Prostate gland (tissue), 2 donors: ENCODE measurements around the gene MLPH.

ENCODE experiments used
- CTCF ChIP-seq, 4 experiments: fragments of 200-600 bp in 2 of 4; fragments of 450-650 bp in 2 of 4; sonication (generic) in 2 of 4; IDR thresholded peaks; 1 replicate in 3 of 4; 2 replicates in 1 of 4; pipeline ENCODE4 v1.5.1; 2016 to 2019; ENCODE audit warnings: antibody characterized with exemption in 4 of 4, mild to moderate bottlenecking in 2 of 4, moderate library complexity in 2 of 4
- POLR2A ChIP-seq: fragments of 450-650 bp; IDR thresholded peaks from one replicate; pipeline ENCODE4 v1.6.1; 2016; ENCODE audit warnings: antibody characterized with exemption, mild to moderate bottlenecking

- TF ChIP-seq POLR2A = no peak
- no peak for TF ChIP-seq CTCF (IDR thresholded peaks at IDR 0.05)
Measured at GRCh38 chr2:237437566-237437965, 49.5 kb upstream of the MLPH start.
